HCT116 (cell line): ENCODE results near the gene CSPG4. TPM values are rescaled to one million over a fixed set of nuclear protein-coding genes. Genes with fewer than 3 reads are reported as not detected.

Experiments used
- ATAC-seq: fragments of 200-7000 bp; cut with Tn5 transposase; 2 replicates; pipeline ENCODE4 v1.9.1; 2020; ENCODE audit warnings: mild to moderate bottlenecking, moderate library complexity
- BruUV-seq: library from RNA; stranded (reverse); fragments of 400-500 nt; replicated peaks from 2 replicates; lab custom pipeline; 2021; lab: Mats Ljungman, UMichigan
- CTCF ChIA-PET: fragments of 300-600 bp; sonication (Branson Sonifier 250); formaldehyde crosslinking; loops from one replicate; lab custom pipeline; 2021; ENCODE audit warnings: antibody characterized with exemption; lab: Charles Lee
- POLR2A ChIA-PET: fragments of 300-600, 350-600 bp; sonication (Branson Sonifier 250); formaldehyde crosslinking; loops from one replicate; lab custom pipeline; 2021; ENCODE audit warnings: antibody characterized with exemption; lab: Charles Lee
- RAD21 ChIA-PET, 2 experiments: fragments of 300-600 bp; sonication (Branson Sonifier 250); formaldehyde crosslinking; loops; one replicate each; lab custom pipeline; 2023; ENCODE audit warnings: low total read pairs in 2 of 2; ENCODE audit not compliant: uncharacterized antibody in 2 of 2, unreplicated experiment in 2 of 2, low non-redundant PET in 1 of 2; lab: Charles Lee
- DNase-seq: peaks from one replicate; pipeline ENCODE4 v3.0.0-alpha.2; 2010; ENCODE audit warnings: low read depth, low spot score
- H2AFZ ChIP-seq: fragments of 200-600 bp; shearing (Covaris generic), sonication (generic); 2 replicates; pipeline ENCODE4 v1.6.1; 2017; ENCODE audit warnings: low read depth, mixed run types, mixed read lengths, antibody characterized with exemption, low read length; ENCODE audit not compliant: poor library complexity, severe bottlenecking
- H3K27ac ChIP-seq: 2 replicates; pipeline ENCODE4 v1.5.1; 2012; ENCODE audit warnings: low read depth, low read length
- H3K27me3 ChIP-seq: fragments of 200-600 bp; sonication (generic); 2 replicates; pipeline ENCODE4 v1.6.1; 2016; ENCODE audit warnings: mixed run types, low read length, mixed read lengths; ENCODE audit not compliant: insufficient read depth
- H3K36me3 ChIP-seq, 2 experiments: fragments of 200-500 bp in 1 of 2; fragments of 200-600 bp in 1 of 2; sonication (Bioruptor generic) in 1 of 2; sonication (generic) in 1 of 2; 2 replicates each; pipeline versions ENCODE4 v1.5.1 to v1.6.1; 2014 to 2016; ENCODE audit warnings: low read length in 2 of 2, inconsistent platforms in 1 of 2, mixed read lengths in 1 of 2, mixed run types in 1 of 2; ENCODE audit not compliant: insufficient read depth in 2 of 2, control insufficient read depth in 1 of 2
- H3K4me1 ChIP-seq, 2 experiments: fragments of 200-600 bp in 1 of 2; sonication (generic) in 1 of 2; 2 replicates each; pipeline versions ENCODE4 v1.5.1 to v1.6.1; 2012 to 2017; ENCODE audit warnings: low read length in 2 of 2, inconsistent platforms in 1 of 2, mild to moderate bottlenecking in 1 of 2, mixed read lengths in 1 of 2, mixed run types in 1 of 2, moderate library complexity in 1 of 2; ENCODE audit not compliant: insufficient read depth in 2 of 2, control insufficient read depth in 1 of 2
- H3K4me2 ChIP-seq: fragments of 200-600 bp; sonication (generic); 2 replicates; pipeline ENCODE4 v1.6.1; 2017; ENCODE audit warnings: mixed run types, low read length, mixed read lengths
- H3K4me3 ChIP-seq, 2 experiments: fragments of 200-600 bp in 1 of 2; sonication (generic) in 1 of 2; replicated peaks in 1 of 2; 2 replicates each; pipeline ENCODE4 v1.5.1; 2011 to 2016; ENCODE audit warnings: low read length in 2 of 2, control low read depth in 1 of 2, low read depth in 1 of 2, mild to moderate bottlenecking in 1 of 2, mixed read lengths in 1 of 2, mixed run types in 1 of 2
- H3K79me2 ChIP-seq: fragments of 200-600 bp; sonication (generic); 2 replicates; pipeline ENCODE4 v1.6.1; 2017; ENCODE audit warnings: mild to moderate bottlenecking, mixed run types, low read length, moderate library complexity, mixed read lengths; ENCODE audit not compliant: insufficient read depth
- H3K9ac ChIP-seq: fragments of 200-600 bp; sonication (generic); 2 replicates; pipeline ENCODE4 v1.6.1; 2016; ENCODE audit warnings: low read length, mixed read lengths
- H3K9me2 ChIP-seq: fragments of 200-600 bp; sonication (generic), shearing (Covaris generic); 2 replicates; pipeline ENCODE4 v1.6.1; 2017; ENCODE audit warnings: mixed run types, mild to moderate bottlenecking, moderate library complexity; ENCODE audit not compliant: insufficient read depth
- H3K9me3 ChIP-seq, 2 experiments: fragments of 200-500 bp in 1 of 2; fragments of 200-600 bp in 1 of 2; sonication (Bioruptor generic) in 1 of 2; sonication (generic) in 1 of 2; 2 replicates each; pipeline ENCODE4 v1.6.1; 2014 to 2017; ENCODE audit warnings: low read length in 2 of 2, mixed read lengths in 2 of 2, inconsistent platforms in 1 of 2, low read depth in 1 of 2, mild to moderate bottlenecking in 1 of 2, mixed run types in 1 of 2, moderate library complexity in 1 of 2; ENCODE audit not compliant: control insufficient read depth in 1 of 2, insufficient read depth in 1 of 2
- H4K20me1 ChIP-seq: fragments of 200-600 bp; sonication (generic), shearing (Covaris generic); 2 replicates; pipeline ENCODE4 v1.6.1; 2017; ENCODE audit warnings: mixed run types, mild to moderate bottlenecking, moderate library complexity; ENCODE audit not compliant: insufficient read depth
- ATF3 ChIP-seq: IDR thresholded peaks from 2 replicates; pipeline ENCODE4 v1.6.1; 2012
- CBX3 ChIP-seq: IDR thresholded peaks from 2 replicates; pipeline ENCODE4 v1.6.1; 2012; ENCODE audit warnings: low read depth
- ELF1 ChIP-seq: IDR thresholded peaks from 2 replicates; pipeline ENCODE4 v1.6.1; 2012; ENCODE audit warnings: low read depth, borderline replicate concordance
- EZH2 ChIP-seq: fragments of 200-600 bp; sonication (generic); IDR thresholded peaks from 2 replicates; pipeline ENCODE4 v1.6.1; 2017; ENCODE audit warnings: antibody characterized with exemption, mixed run types
- EZH2phosphoT487 ChIP-seq: fragments of 200-600 bp; IDR thresholded peaks from 2 replicates; pipeline ENCODE4 v1.6.1; 2018; ENCODE audit warnings: antibody characterized with exemption, borderline replicate concordance
- JUND ChIP-seq: IDR thresholded peaks from 2 replicates; pipeline ENCODE4 v1.6.1; 2012
- MAX ChIP-seq: IDR thresholded peaks from 2 replicates; pipeline ENCODE4 v1.6.1; 2012
- POLR2AphosphoS5 ChIP-seq: IDR thresholded peaks from 2 replicates; pipeline ENCODE4 v1.6.1; 2011; ENCODE audit warnings: mild to moderate bottlenecking, low read depth, low read length, moderate library complexity
- RAD21 ChIP-seq: IDR thresholded peaks from 2 replicates; pipeline ENCODE4 v1.6.1; 2012; ENCODE audit warnings: low read depth, mild to moderate bottlenecking
- REST ChIP-seq: IDR thresholded peaks from 2 replicates; pipeline ENCODE4 v1.6.1; 2012; ENCODE audit warnings: low read depth
- SIN3A ChIP-seq: IDR thresholded peaks from 2 replicates; pipeline ENCODE4 v1.6.1; 2012; ENCODE audit warnings: low read depth
- TCF7L2 ChIP-seq: IDR thresholded peaks from 2 replicates; pipeline ENCODE4 v1.7.0; 2011; ENCODE audit warnings: borderline replicate concordance, inconsistent platforms; ENCODE audit not compliant: insufficient read depth, insufficient read length; ENCODE audit errors: extremely low read depth
- YY1 ChIP-seq: IDR thresholded peaks from 2 replicates; pipeline ENCODE4 v1.6.1; 2011; ENCODE audit warnings: low read length, low read depth, moderate library complexity, mild to moderate bottlenecking; ENCODE audit not compliant: insufficient replicate concordance; ENCODE audit errors: extremely low read depth
- intact Hi-C: fragments of 100-400 bp; cut with micrococcal nuclease; formaldehyde crosslinking; loops from 2 replicates; pipeline ENCODE4 v1.10.0; 2022
- total RNA-seq: library from RNA; stranded (reverse); gene quantifications from one replicate; pipeline ENCODE4 v1.2.1, GENCODE V29; 2021; ENCODE audit not compliant: unreplicated experiment
- TF ChIP-seq, protein P1 (sequence below): IDR thresholded peaks from 2 replicates; pipeline ENCODE4 v1.6.1; 2011; ENCODE audit warnings: mild to moderate bottlenecking, low read length, moderate library complexity; ENCODE audit not compliant: insufficient replicate concordance; ENCODE audit errors: extremely low read depth
- TF ChIP-seq, protein P2 (sequence below), 3 experiments: fragments of 200-600 bp in 1 of 3; sonication (generic) in 1 of 3; IDR thresholded peaks in 2 of 3; conservative IDR thresholded peaks in 1 of 3; 2 replicates each; pipeline ENCODE4 v1.5.1; 2012 to 2017; ENCODE audit warnings: low read depth in 2 of 3, low read length in 2 of 3, antibody characterized with exemption in 1 of 3, borderline replicate concordance in 1 of 3, control low read depth in 1 of 3, mild to moderate bottlenecking in 1 of 3, mixed read lengths in 1 of 3, mixed run types in 1 of 3, moderate library complexity in 1 of 3; ENCODE audit not compliant: insufficient read depth in 1 of 3

Gene CSPG4
- total RNA-seq, 1 experiment from 2014 or later: 18.1 TPM

GRCh38 chr15:75673426-75674235 is 39.0 kb downstream of the CSPG4 start:
- H3K9ac ChIP-seq: peak overlapping the region; percentile 34
- H3K9me3 ChIP-seq: no peaks in the 10 kb centered on the region
- intact Hi-C loops: no loop called here
- ATAC-seq (no peak), DNase-seq (no peak)
- TF ChIP-seq EZH2phosphoT487 (no peak), ATF3 (no peak), ELF1 (no peak), TCF7L2 (no peak), YY1 (no peak), RAD21 (no peak), JUND (no peak), EZH2 (no peak), CBX3 (no peak), SIN3A (no peak), REST (no peak), MAX (no peak), POLR2AphosphoS5 (no peak)
- TF ChIP-seq, protein P1, sequence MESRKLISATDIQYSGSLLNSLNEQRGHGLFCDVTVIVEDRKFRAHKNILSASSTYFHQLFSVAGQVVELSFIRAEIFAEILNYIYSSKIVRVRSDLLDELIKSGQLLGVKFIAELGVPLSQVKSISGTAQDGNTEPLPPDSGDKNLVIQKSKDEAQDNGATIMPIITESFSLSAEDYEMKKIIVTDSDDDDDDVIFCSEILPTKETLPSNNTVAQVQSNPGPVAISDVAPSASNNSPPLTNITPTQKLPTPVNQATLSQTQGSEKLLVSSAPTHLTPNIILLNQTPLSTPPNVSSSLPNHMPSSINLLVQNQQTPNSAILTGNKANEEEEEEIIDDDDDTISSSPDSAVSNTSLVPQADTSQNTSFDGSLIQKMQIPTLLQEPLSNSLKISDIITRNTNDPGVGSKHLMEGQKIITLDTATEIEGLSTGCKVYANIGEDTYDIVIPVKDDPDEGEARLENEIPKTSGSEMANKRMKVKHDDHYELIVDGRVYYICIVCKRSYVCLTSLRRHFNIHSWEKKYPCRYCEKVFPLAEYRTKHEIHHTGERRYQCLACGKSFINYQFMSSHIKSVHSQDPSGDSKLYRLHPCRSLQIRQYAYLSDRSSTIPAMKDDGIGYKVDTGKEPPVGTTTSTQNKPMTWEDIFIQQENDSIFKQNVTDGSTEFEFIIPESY: no peak
- TF ChIP-seq, protein P2, sequence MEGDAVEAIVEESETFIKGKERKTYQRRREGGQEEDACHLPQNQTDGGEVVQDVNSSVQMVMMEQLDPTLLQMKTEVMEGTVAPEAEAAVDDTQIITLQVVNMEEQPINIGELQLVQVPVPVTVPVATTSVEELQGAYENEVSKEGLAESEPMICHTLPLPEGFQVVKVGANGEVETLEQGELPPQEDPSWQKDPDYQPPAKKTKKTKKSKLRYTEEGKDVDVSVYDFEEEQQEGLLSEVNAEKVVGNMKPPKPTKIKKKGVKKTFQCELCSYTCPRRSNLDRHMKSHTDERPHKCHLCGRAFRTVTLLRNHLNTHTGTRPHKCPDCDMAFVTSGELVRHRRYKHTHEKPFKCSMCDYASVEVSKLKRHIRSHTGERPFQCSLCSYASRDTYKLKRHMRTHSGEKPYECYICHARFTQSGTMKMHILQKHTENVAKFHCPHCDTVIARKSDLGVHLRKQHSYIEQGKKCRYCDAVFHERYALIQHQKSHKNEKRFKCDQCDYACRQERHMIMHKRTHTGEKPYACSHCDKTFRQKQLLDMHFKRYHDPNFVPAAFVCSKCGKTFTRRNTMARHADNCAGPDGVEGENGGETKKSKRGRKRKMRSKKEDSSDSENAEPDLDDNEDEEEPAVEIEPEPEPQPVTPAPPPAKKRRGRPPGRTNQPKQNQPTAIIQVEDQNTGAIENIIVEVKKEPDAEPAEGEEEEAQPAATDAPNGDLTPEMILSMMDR (IDR thresholded peaks at IDR 0.05 in 2 of 3, conservative IDR thresholded peaks at IDR 0.05 in 1 of 3; ENCODE audit: borderline replicate concordance in 1 of 3, insufficient read depth in 1 of 3, low read depth in 2 of 3, low read length in 2 of 3): no peak
- no peaks in the 10 kb centered on the region for H3K9me2 ChIP-seq
- CTCF ChIA-PET: interaction anchor here (1.2 kb wide), 1 partner anchor 13 kb away, joined by 4 read pairs; no protein-coding TSS in a partner anchor
- H2AFZ ChIP-seq: no peak overlapping the region
- BruUV-seq: no TSS peak
- no peaks in the 10 kb centered on the region for H4K20me1 ChIP-seq
- peak overlapping the region; percentile 47 for H3K4me2 ChIP-seq
- no peaks in the 10 kb centered on the region for H3K36me3 ChIP-seq
- POLR2A ChIA-PET: no interaction called here
- no peaks in the 10 kb centered on the region for H3K79me2 ChIP-seq
- H3K4me1 ChIP-seq: peaks cover 27 to 54% of the 10 kb centered on the region in 2 experiments
- no peak overlapping the region for H3K4me3 ChIP-seq
- no peaks in the 10 kb centered on the region for H3K27me3 ChIP-seq
- H3K27ac ChIP-seq: no peak overlapping the region; the same call in 1 of the 2 replicates
- RAD21 ChIA-PET: interaction anchor here in 1 of 2 experiments (1.2 kb wide), 1 partner anchor 32 kb away, joined by 3 read pairs; no protein-coding TSS in a partner anchor
